Activated CD4-positive, alpha-beta T cell treated with anti-CD3 and anti-CD28 coated beads for 48 hours (primary cell): ENCODE measurements around the gene IL5RA.

Experiments
- DNase-seq: peaks from one replicate; pipeline ENCODE4 v3.0.0-alpha.2; 2020

The IL5RA gene

DNA sequence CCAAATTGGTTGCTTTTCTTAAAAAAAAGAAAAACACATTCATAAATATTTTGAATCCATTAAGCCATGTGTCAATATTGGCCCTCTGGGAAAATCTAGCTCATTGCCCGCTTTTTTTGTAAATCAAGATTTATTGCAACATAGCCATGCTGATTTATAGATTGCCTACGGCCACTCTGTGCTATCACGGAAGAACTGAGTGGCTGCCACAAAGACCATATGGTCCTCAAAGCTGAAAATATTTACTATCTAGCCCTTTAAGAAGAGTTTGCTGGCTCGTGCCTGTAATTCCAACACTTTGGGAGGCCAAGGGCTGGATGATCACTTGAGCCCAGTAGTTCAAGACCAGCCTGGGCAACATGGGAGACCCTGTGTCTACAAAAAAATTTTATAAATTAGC, 45.9 kb downstream of the IL5RA start:
- no peak for DNase-seq

DNA sequence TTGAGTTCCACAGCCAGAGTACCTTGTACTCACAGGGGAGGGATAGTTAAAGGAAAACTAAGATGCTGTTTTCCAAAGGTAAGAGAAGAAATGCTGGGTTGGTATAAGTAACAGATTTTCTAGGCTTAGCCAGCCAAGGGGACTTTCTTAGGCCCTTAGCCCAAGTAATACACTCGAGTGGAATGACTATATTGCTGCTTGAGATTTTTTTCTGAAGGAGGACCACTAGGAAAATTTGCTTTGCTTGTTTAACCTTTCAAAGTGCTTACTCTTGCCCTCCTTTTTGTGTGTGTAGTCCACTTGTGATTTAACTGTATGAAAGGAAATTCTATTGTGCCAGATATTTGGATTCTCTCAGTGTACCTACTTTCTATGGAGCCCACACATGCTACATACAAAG, 50.5 kb downstream of the IL5RA start:
- no peak for DNase-seq

DNA sequence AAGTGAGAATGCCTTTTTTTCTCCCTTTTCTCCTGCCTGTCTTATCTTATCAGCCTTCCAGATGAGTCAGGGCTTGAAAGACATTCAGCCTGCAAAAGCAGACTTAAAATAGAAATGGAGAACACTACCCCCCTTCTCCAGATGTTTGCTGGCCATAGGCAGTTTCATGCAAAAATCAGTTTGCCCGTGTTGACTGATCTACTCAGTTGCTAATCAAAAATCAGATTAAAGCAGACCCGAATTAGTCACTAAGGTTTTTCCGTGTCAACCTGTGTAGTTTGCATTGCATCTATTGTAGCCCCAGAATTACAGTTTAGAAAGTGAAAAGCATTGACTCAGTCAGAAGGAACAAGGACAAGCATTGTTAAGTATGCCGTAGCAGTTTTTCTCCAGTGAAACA, 56.2 kb downstream of the IL5RA start:
- no peak for DNase-seq

DNA sequence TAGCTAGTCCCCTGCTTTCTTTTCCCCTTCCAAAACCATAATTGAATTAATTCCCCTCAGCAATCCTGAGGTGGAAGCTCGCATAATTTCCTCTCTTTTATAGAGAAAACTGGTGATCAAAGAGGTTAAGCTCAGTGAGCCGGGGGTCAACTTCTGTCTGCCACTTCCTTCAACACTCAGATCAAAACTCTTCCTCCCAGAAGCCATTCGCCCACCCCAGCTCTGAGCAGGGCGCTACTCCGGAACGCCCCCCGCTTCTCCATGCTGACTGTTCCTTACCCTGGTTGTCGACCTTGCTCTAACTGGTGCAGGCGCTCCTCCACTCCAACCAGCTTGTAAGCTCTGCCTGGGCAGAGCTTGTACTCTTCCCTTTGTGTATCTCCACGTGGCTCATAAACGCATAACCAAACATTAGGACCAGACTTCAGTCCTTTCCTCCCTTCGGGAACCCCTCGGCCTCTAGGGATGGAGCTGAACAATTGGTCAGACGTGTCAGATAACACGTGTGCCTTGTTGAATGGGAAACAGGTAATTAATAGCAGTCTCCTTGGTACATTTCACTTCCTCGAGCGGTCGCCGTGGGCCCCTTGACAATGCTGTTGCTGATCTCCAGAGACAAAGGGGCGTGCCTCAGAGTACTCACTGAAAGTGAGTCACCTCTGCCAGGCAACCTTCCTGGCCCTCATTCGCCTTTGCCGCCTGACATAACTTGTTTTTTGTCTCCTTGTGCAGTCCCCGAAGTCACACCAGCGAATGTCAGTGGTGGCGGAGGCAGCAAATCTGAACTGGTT, 71.8 kb downstream of the IL5RA start:
- DNase-seq, result no peak

DNA sequence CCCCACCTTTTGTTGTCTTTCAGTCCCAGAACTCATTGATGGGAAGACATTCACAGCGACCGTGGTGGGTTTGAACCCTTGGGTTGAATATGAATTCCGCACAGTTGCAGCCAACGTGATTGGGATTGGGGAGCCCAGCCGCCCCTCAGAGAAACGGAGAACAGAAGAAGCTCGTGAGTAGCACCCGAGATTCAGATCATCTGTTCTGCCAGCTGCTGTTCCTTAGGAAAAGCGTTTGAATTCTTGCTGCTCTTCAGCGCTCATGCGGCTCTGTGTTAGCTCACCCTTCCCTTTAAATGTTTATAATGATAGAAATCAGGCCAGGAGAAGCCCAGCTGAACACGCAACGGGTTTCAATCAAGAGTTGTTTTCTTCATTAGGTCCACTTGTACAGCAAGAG, 73.0 kb downstream of the IL5RA start:
- no peak for DNase-seq

DNA sequence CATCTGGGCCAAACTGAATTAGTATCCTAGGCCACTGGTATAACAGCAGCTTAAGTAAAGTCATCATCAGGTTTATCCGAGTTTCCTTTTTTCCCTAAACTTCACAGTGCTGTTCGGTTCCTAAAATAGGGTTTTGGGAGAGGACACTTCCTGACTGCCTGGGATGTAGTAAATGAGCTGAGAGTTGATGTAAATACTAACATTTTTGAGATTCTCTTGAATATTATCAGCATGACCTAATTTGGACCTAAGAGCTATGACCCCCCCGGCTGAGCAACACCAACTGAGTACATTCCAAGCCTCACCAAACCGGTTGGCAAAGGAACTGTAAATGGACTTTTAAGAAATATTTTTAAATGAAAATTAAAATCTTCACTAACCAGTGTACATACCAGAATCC, 78.8 kb downstream of the IL5RA start:
- no peak for DNase-seq

DNA sequence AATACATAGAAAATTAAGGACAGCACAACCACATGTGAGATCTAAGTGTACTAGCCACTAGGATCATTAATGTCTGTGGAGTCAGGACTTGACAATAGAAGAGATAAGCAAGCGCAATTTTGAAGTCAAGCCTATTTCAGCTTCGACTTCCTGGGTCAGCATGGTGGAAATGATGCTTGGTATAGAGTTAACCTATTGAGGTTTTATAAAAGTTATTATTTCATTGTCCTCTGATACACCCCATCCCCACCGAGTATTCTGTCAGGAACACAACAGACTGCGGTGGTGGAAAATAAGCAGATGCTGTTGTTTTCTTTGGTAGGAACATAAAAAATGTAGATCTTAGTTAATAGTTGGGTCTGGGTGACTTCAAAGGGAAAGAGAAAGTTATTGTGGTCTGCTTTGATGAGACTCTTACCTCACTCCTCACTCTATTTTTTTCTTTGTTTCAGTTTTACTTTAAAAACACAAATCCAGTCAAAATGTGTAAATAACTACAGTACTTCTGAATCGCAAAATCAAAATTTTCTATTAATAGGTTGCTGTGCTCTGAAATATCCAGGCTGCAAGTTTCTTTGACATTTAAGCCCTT, 82.1 kb downstream of the IL5RA start:
- no peak for DNase-seq

DNA sequence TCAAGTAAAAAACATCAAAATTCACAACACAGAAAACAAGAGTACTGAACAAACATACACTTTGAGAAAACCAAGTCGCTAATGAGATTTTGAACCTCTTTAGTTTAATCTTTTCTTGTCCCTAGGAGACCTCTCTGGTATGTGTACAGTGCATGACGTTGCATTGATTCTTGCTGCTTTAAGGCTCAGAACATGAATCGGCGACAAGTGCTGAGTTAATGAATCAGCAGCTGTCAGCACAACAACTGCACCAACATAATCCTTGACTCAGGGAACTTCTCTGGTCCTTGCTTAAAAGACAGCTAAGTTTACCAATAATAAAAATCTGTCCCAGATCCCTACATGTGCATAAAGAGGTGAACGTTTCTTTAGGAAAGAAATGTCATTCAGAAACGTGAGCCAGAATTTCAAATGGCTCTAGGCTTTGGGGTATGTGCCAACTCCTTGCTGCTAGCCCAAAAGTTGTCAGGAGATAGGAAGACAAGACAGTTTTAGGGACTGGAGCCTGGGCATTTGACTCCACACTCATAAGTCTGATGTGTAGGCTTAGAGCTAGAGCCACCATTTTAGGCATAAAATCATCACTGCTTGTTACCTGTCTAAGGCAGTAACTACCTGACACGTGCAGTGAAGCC, 86.9 kb downstream of the IL5RA start:
- DNase-seq, result no peak

DNA sequence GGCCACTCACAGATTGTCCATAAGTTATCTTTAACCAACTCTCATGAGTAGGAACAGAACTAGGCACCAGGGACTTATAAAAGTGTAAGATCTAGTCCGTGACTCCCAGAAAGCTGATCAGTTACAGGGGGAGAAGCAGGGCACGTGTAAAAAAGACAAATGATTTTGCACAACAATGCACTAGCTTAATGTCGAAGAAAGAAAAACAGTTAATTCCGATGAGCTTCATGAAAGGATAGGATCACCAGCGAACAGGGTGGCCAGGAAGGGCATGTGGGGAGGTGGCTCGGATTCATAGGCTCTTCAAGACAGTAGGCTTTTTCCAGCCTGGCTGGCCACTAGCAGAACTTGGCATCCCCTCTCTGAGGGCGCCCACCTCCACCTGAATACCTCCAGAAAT, 90.0 kb downstream of the IL5RA start:
- DNase-seq, result no peak
